ENCODE results near the gene EIF5.
A peak's percentile ranks its signal among the peaks of the same experiment; 100 is the strongest.

Gene EIF5

GRCh38 chr14:103308717-103309616 is 25.1 kb upstream of the EIF5 start:
- no peak overlapping the region for H3K27ac ChIP-seq
- no peak for DNase-seq (ENCODE audit: low read depth, low spot score)

- no peak overlapping the region for H3K27ac ChIP-seq
- no peak for DNase-seq (ENCODE audit: low read depth, low spot score)
These were observed 23.4 kb upstream of the EIF5 start for GRCh38 chr14:103310576-103311095.

DNA sequence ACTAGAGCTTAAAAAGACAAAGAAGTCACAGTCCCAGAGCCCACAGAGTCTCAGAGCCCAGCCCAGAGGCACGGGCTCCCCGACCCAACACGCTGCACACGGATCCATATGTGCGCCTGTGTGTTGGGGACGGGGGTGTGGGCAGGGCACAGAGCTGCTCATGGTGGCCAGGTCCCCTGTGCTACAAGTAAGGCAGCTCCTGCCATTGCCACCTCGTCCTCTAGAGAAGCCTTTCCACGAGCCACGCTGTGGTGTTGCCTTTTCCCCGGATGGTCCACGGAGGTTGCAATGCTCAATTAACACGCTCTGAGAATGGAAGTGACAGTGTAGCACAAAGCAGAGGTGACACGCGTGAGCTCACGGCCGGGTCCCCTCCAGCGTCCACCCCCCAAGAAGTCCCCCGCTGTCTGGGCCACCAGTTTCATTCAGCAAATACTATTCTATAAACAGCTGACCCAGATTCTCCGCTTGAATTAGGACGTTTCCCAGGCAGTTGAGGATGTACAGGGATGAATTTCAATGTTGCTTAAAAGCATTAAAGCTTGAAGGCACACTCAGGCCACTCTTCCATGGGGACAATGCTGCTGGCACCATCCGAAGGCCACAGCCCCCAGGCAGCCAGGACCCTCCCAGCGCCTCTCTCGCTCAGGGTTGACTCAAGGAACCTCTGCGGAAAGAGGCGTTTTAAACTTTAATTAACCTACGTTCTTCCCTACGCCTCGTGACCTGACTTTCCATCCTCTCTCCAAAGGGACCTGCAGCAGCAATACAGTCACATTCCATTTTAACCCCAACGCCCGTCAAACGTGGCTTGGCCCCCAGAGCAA is 22.7 kb upstream of the EIF5 start:
- DNase-seq (ENCODE audit: low read depth, low spot score) = no peak
- H3K27ac ChIP-seq = no peak overlapping the region

- no peak for DNase-seq (ENCODE audit: low read depth, low spot score)
- H3K27ac ChIP-seq = no peak overlapping the region
These were observed 21.9 kb upstream of the EIF5 start for GRCh38 chr14:103312006-103312635.

GRCh38 chr14:103313704-103314103 is 20.3 kb upstream of the EIF5 start:
- H3K27ac ChIP-seq = no peak overlapping the region
- DNase-seq (ENCODE audit: low read depth, low spot score) = no peak

DNA sequence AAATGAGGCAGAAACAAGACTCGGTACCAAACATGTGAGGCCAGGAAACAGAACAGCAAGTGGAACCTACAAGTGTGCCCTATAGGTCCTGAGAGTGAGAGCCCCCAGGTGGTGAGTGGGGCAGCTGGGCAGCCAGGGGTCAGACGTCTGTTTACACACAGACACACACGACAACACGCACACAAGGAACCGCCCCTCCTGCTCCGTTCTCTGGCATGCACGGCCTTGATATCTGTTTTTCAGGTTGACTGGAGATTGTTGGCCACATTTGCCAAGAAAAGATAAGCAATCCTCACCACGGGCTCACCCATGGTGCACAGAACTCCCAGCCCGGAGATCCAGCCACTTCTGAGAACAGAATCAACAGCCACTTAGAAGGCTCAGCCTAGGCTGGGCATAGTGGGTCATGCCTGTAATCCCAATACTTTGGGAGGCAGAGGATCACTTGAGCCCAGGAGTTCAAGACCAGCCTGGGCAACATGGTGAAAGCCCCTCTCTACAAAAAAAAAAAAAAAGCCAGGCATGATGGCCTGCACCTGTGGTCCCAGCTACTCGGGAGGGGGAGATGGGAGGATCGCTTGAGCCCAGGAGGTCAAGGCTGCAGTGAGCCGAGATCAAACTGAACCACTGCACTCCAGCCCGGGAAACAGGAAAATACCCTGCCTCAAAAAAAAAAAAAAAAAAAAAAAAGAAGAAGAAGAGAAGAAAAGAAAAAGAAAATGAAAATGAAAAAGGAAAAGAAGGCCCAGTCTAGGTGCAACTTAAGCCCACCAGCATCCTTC is 19.4 kb upstream of the EIF5 start:
- H3K27ac ChIP-seq = peak overlapping the region; percentile 39
- DNase-seq (ENCODE audit: low read depth, low spot score) = no peak

DNA sequence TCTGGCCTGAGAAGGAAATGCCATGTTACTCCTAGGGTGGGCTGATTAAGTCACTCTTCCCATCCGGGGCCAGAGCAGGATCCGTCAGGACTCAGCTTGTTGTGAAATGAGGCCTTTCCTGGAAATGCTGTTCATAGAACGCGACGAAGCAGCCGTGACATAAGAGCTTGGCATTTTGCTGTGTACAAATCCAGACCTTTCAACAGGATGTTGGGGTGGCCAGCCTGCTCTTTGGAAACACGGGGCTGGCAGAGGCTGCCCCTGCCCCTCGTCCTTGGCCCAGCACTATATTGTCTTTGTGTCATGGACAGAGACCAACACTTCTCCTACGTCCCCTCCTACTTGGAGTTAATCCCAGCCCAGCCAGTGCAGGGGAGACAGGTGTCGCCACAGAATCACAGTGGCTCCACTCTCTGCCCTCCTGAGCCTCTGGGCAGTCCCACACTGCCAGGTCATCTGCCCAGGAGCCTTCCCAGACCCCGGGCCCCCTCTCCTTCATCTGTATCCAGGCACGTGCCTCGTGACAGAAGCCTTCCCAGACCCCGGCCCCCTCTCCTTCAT is 18.6 kb upstream of the EIF5 start:
- DNase-seq (ENCODE audit: low read depth, low spot score) = no peak
- H3K27ac ChIP-seq = peak overlapping the region; percentile 39

GRCh38 chr14:103315941-103316340 is 18.1 kb upstream of the EIF5 start:
- DNase-seq (ENCODE audit: low read depth, low spot score) = no peak
- no peak overlapping the region for H3K27ac ChIP-seq

DNA sequence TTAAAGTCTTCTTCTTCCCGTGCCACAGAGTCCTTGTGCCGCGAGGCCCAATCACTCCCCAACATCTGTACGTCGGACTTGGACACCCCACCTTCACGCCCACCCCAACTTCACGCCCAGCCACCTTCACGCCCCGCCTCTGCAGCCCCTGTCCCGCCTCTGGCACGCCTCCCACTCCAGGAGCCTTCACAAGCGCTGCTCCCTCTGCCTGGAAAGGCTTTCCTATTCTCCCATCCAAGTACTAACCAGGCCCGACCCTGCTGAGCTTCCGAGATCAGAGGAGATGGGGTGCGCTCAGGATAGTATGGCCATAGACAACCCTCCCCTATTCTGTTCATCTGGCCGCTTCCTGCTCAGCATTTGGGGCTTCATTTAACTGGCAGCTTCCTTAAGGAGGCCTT is 17.3 kb upstream of the EIF5 start:
- no peak overlapping the region for H3K27ac ChIP-seq
- no peak for DNase-seq (ENCODE audit: low read depth, low spot score)

DNA sequence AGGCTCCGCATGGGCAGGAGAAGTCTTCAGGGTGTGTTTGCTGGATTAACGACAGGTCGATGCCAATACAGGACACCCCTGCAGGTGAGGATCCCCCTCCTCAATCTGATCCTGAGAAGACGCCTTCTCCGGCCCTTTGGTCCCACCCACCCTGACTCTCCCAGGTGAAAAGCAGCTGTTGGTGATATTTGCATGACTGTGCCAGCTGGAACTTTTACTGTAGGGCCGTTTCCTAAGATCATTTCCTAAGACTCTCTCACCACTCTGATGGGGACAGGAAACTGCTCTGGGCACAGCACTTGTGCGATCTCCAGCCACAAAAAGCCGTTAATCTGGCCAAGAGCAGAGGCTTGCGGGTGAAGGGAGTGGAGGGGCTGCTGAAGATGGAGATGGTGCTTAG is 16.8 kb upstream of the EIF5 start:
- no peak overlapping the region for H3K27ac ChIP-seq
- no peak for DNase-seq (ENCODE audit: low read depth, low spot score)

- DNase-seq (ENCODE audit: low read depth, low spot score) = no peak
- H3K27ac ChIP-seq = no peak overlapping the region
These were observed 16.0 kb upstream of the EIF5 start for GRCh38 chr14:103317976-103318580.

- no peak for DNase-seq (ENCODE audit: low read depth, low spot score)
- H3K27ac ChIP-seq = no peak overlapping the region
These were observed 15.2 kb upstream of the EIF5 start for GRCh38 chr14:103318750-103319419.

- no peak overlapping the region for H3K27ac ChIP-seq
- no peak for DNase-seq (ENCODE audit: low read depth, low spot score)
These were observed 14.6 kb upstream of the EIF5 start for GRCh38 chr14:103319422-103319821.

DNA sequence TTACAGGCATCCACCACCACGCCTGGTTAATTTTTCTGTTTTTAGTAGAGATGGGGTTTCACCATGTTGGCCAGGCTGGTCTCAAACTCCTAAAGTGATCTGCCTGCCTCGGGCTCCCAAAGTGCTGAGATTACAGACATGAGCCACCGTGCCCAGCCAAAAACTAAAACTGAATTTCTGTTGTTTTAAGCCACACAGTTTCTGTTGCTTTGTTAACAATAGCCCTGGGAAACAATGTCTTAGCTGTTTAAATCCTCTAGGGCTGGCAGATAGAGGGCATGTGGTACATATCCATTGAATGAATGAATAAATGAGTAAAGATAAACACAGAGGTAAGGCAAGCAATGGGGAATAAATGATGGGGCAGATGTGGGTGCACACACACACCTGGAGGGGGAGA is 8.0 kb upstream of the EIF5 start:
- no peak overlapping the region for H3K27ac ChIP-seq
- no peak for DNase-seq (ENCODE audit: low read depth, low spot score)

DNA sequence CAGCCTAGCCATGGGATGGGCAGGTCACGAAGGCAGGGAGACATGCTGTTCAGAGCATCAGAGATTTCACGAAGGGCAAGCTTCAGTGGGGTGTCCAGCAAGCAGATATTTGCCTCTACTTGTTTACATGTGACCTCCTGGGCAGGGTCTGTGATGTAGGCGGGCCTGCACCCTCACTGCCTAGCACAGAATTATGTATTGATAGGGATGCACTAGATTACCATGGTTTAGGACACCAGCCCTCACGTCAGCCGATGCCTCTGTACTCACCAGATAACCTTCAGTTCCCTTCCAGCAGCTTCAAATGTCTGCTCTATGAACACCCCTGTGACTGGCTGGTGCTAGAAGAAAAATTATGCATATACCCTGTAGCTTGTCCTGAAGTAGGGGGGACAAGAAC is 5.1 kb upstream of the EIF5 start:
- H3K27ac ChIP-seq = no peak overlapping the region
- no peak for DNase-seq (ENCODE audit: low read depth, low spot score)

GRCh38 chr14:103329401-103330347 is 4.4 kb upstream of the EIF5 start:
- no peak for DNase-seq (ENCODE audit: low read depth, low spot score)
- no peak overlapping the region for H3K27ac ChIP-seq

- DNase-seq (ENCODE audit: low read depth, low spot score) = no peak
- H3K27ac ChIP-seq = no peak overlapping the region
These were observed 3.5 kb upstream of the EIF5 start for GRCh38 chr14:103330536-103330935.

Measured in epithelial cell of prostate (primary cell).